MM.1S (cell line): Measurements from ENCODE around the gene APOC3.

Experiments
- DNase-seq: peaks from one replicate; pipeline ENCODE4 v3.0.0-alpha.2; 2015
- H2AFZ ChIP-seq: fragments of 300-600 bp; sonication (generic); 2 replicates; pipeline ENCODE4 v1.6.0; 2016; ENCODE audit warnings: antibody characterized with exemption, low read length
- H3F3A ChIP-seq: fragments of 300-600 bp; sonication (generic); 2 replicates; pipeline ENCODE4 v1.6.1; 2016; ENCODE audit warnings: mild to moderate bottlenecking, antibody characterized with exemption, low read length, moderate library complexity, mixed read lengths; ENCODE audit not compliant: insufficient read depth
- H3K27ac ChIP-seq: fragments of 300-600 bp; sonication (generic); 2 replicates; pipeline ENCODE4 v1.5.1; 2016; ENCODE audit warnings: mild to moderate bottlenecking, low read length
- H3K27me3 ChIP-seq: fragments of 300-600 bp; sonication (generic); replicated peaks from 2 replicates; pipeline ENCODE4 v1.6.0; 2016; ENCODE audit warnings: low read length; ENCODE audit not compliant: insufficient read depth
- H3K36me3 ChIP-seq: fragments of 300-600 bp; sonication (generic); replicated peaks from 2 replicates; pipeline ENCODE4 v1.6.1; 2016; ENCODE audit warnings: mild to moderate bottlenecking, low read length, mixed read lengths; ENCODE audit not compliant: insufficient read depth
- H3K4me1 ChIP-seq: fragments of 300-600 bp; sonication (generic); 2 replicates; pipeline ENCODE4 v1.6.1; 2016; ENCODE audit warnings: low read length, mixed read lengths
- H3K4me2 ChIP-seq: fragments of 300-600 bp; sonication (generic); 2 replicates; pipeline ENCODE4 v1.6.0; 2016; ENCODE audit warnings: low read depth, low read length
- H3K4me3 ChIP-seq: fragments of 300-600 bp; sonication (generic); 2 replicates; pipeline ENCODE4 v1.5.1; 2016; ENCODE audit warnings: low read length, mixed read lengths
- H3K79me2 ChIP-seq: fragments of 300-600 bp; sonication (generic); 2 replicates; pipeline ENCODE4 v1.6.1; 2016; ENCODE audit warnings: mixed run types, low read length, mixed read lengths
- H3K9ac ChIP-seq: fragments of 300-600 bp; sonication (generic); 2 replicates; pipeline ENCODE4 v1.6.1; 2016; ENCODE audit warnings: low read length, mixed read lengths
- H3K9me2 ChIP-seq: fragments of 300-600 bp; sonication (generic); replicated peaks from 2 replicates; pipeline ENCODE4 v1.6.1; 2016; ENCODE audit warnings: mild to moderate bottlenecking, low read length, mixed read lengths; ENCODE audit not compliant: insufficient read depth
- H3K9me3 ChIP-seq: fragments of 300-600 bp; sonication (generic); replicated peaks from 2 replicates; pipeline ENCODE4 v1.6.1; 2016; ENCODE audit warnings: mild to moderate bottlenecking, low read length, mixed read lengths; ENCODE audit not compliant: insufficient read depth
- H4K20me1 ChIP-seq: fragments of 300-600 bp; sonication (generic); 2 replicates; pipeline ENCODE4 v1.6.1; 2016; ENCODE audit warnings: mild to moderate bottlenecking, low read length, moderate library complexity, mixed read lengths; ENCODE audit not compliant: insufficient read depth
- EZH2 ChIP-seq: fragments of 300-600 bp; sonication (generic); optimal IDR thresholded peaks from 2 replicates; pipeline ENCODE3; 2017; ENCODE audit warnings: low read depth, mild to moderate bottlenecking, antibody characterized with exemption, low read length, mixed read lengths
- EZH2phosphoT487 ChIP-seq: fragments of 300-600 bp; sonication (generic); IDR thresholded peaks from 2 replicates; pipeline ENCODE4 v1.6.1; 2018; ENCODE audit warnings: antibody characterized with exemption, low read length
- TF ChIP-seq, protein P1 (sequence below): fragments of 300-600 bp; sonication (generic); IDR thresholded peaks from 2 replicates; pipeline ENCODE4 v1.5.1; 2016; ENCODE audit warnings: antibody characterized with exemption, low read length, mixed read lengths

The APOC3 gene

DNA sequence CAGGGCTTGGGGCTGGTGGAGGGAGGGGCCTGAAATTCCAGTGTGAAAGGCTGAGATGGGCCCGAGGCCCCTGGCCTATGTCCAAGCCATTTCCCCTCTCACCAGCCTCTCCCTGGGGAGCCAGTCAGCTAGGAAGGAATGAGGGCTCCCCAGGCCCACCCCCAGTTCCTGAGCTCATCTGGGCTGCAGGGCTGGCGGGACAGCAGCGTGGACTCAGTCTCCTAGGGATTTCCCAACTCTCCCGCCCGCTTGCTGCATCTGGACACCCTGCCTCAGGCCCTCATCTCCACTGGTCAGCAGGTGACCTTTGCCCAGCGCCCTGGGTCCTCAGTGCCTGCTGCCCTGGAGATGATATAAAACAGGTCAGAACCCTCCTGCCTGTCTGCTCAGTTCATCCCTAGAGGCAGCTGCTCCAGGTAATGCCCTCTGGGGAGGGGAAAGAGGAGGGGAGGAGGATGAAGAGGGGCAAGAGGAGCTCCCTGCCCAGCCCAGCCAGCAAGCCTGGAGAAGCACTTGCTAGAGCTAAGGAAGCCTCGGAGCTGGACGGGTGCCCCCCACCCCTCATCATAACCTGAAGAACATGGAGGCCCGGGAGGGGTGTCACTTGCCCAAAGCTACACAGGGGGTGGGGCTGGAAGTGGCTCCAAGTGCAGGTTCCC lies at the start of gene APOC3:
TSS of gene APOC3 (plus strand) at position 383 of the 659 bp plus-strand sequence. CDS start 676 bp downstream, outside the sequence.
- Histone ChIP-seq H3F3A (no peaks in the 10 kb centered on the region), H3K4me3 (no peak within 1 kb of the TSS), H3K9ac (no peak within 1 kb of the TSS), H3K27me3 (no peaks in the 10 kb centered on the region), H3K4me1 (no peaks in the 10 kb centered on the region), H3K9me3 (no peaks in the 10 kb centered on the region), H3K27ac (no peak within 1 kb of the TSS), H4K20me1 (no peaks in the 10 kb centered on the region), H3K9me2 (no peaks in the 10 kb centered on the region), H3K4me2 (no peak within 1 kb of the TSS), H3K36me3 (no peaks in the 10 kb centered on the region), H2AFZ (no peak within 1 kb of the TSS), H3K79me2 (no peaks in the 10 kb centered on the region)
- TF ChIP-seq, protein P1, sequence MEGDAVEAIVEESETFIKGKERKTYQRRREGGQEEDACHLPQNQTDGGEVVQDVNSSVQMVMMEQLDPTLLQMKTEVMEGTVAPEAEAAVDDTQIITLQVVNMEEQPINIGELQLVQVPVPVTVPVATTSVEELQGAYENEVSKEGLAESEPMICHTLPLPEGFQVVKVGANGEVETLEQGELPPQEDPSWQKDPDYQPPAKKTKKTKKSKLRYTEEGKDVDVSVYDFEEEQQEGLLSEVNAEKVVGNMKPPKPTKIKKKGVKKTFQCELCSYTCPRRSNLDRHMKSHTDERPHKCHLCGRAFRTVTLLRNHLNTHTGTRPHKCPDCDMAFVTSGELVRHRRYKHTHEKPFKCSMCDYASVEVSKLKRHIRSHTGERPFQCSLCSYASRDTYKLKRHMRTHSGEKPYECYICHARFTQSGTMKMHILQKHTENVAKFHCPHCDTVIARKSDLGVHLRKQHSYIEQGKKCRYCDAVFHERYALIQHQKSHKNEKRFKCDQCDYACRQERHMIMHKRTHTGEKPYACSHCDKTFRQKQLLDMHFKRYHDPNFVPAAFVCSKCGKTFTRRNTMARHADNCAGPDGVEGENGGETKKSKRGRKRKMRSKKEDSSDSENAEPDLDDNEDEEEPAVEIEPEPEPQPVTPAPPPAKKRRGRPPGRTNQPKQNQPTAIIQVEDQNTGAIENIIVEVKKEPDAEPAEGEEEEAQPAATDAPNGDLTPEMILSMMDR = no peak
- TF ChIP-seq EZH2 (no peak), EZH2phosphoT487 (no peak)
- DNase-seq = no peak

DNA sequence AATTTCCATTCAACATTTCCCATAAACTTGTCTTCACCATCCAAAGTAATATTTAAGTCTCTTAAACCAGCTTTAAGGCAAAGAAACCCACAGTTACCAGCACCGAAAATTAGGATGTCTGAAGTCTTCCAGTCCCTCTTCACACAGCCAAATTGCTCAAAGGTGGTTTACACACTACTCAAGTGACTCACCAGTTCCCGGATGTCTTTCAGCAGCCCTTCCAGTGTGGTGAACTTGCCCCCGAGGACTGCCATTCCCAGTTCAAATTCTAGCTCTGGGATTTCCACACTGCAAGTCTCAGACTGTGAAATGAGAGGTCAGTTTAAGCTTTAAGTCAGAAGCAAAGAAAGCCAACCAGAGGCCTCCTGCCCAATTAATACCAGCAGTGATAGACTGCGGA lies 47.0 kb upstream of the APOC3 start:
- TF ChIP-seq EZH2 = no peak
- no peak for TF ChIP-seq EZH2phosphoT487
- TF ChIP-seq, protein P1 = no peak
- Histone ChIP-seq H3K36me3 (peaks cover 24% of the 10 kb centered on the region; the same call in 1 of the 2 replicates), H3K27ac (no peak overlapping the region), H3K4me1 (peaks cover 11% of the 10 kb centered on the region), H3K9me2 (no peaks in the 10 kb centered on the region), H2AFZ (no peak overlapping the region), H3K9ac (no peak overlapping the region), H3K79me2 (peaks cover 24% of the 10 kb centered on the region), H3K4me3 (no peak overlapping the region), H3F3A (peaks cover 5% of the 10 kb centered on the region), H4K20me1 (no peaks in the 10 kb centered on the region), H3K4me2 (no peak overlapping the region), H3K9me3 (no peaks in the 10 kb centered on the region), H3K27me3 (no peaks in the 10 kb centered on the region)
- no peak for DNase-seq

DNA sequence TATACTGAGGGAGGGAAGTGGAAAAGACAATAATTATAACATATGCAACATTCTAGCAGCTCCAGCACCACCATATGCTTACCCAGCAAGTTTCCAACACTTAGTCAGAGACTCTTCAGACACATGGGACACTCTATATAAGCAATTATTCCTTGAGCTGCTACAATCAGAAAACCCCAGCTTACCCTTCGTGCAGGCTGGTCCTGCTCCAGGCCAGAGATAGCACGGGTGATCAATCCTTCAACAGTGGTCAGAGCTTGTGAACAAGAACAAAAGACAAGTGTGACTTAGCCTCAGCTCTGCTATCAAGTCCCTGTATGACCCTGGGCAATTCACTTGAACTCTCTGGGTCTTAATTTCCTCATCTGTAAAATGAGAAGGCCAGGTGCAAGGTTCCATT lies 43.4 kb upstream of the APOC3 start:
- H2AFZ ChIP-seq = no peak overlapping the region
- H3K9me3 ChIP-seq = no peaks in the 10 kb centered on the region
- DNase-seq = no peak
- TF ChIP-seq EZH2phosphoT487 (no peak), EZH2 (no peak)
- TF ChIP-seq, protein P1 = no peak
- H3K4me1 ChIP-seq = peaks cover 14% of the 10 kb centered on the region; the same call in 1 of the 2 replicates
- peaks cover 26% of the 10 kb centered on the region for H3K79me2 ChIP-seq
- H3K9me2 ChIP-seq = no peaks in the 10 kb centered on the region
- H3F3A ChIP-seq = no peaks in the 10 kb centered on the region; the same call in 1 of the 2 replicates
- 0 out of 2 replicates have a peak, but pooled peaks cover 8% of the 10 kb centered on the region for H3K36me3 ChIP-seq
- H3K27ac ChIP-seq = no peak overlapping the region
- no peak overlapping the region for H3K4me3 ChIP-seq
- no peak overlapping the region for H3K9ac ChIP-seq
- H4K20me1 ChIP-seq = no peaks in the 10 kb centered on the region
- H3K4me2 ChIP-seq = peak overlapping the region; percentile 85; the same call in 1 of the 2 replicates
- no peaks in the 10 kb centered on the region for H3K27me3 ChIP-seq
